ENCODE measurements around the gene TOPAZ1. TPM values are rescaled to one million over a fixed set of nuclear protein-coding genes. Genes with fewer than 3 reads are reported as not detected.

TOPAZ1 gene
- total and polyA plus RNA-seq, 9 of the 15 experiments (the other 6 are each of a cell fraction or from before 2014, with no cell fraction given): 0.01 TPM; not detected in 8

GRCh38 chr3:44235604-44236484 lies 5.8 kb upstream of the TOPAZ1 start (continued):
- no peak for TF ChIP-seq ZBTB5 (IDR thresholded peaks at IDR 0.05)
- peak; percentile 60 to 66 for TF ChIP-seq RAD21 (CRISPR knock-in tag; conservative IDR thresholded peaks at IDR 0.05 in 1 of 2, IDR thresholded peaks at IDR 0.05 in 1 of 2)
- no peak for TF ChIP-seq RBM17 (IDR thresholded peaks at IDR 0.05; ENCODE audit: borderline replicate concordance, low read depth, low read length)
- TF ChIP-seq VEZF1 (CRISPR knock-in tag; IDR thresholded peaks at IDR 0.05): no peak
- TF ChIP-seq CEBPG (CRISPR knock-in tag; IDR thresholded peaks at IDR 0.05): peak; percentile 27; the same call in 1 of the 2 replicates
- peak; percentile 39 to 78 for TF ChIP-seq CEBPG (tag; conservative IDR thresholded peaks at IDR 0.05 in 1 of 2, IDR thresholded peaks at IDR 0.05 in 1 of 2)
- no peak for TF ChIP-seq HNRNPL (IDR thresholded peaks at IDR 0.05; ENCODE audit: low read depth, low read length)
- TF ChIP-seq HMG20A (CRISPR knock-in tag; conservative IDR thresholded peaks at IDR 0.05): 0 out of 2 replicates have a peak, but pooled peaks have one; percentile 37
- TF ChIP-seq SP1 (CRISPR knock-in tag; IDR thresholded peaks at IDR 0.05): no peak
- TF ChIP-seq NR2C2 (CRISPR knock-in tag; IDR thresholded peaks at IDR 0.05): no peak
- TF ChIP-seq NR2C2 (tag; IDR thresholded peaks at IDR 0.05): 0 out of 2 replicates have a peak, but pooled peaks have one; percentile 27
- 0 out of 2 replicates have a peak, but pooled peaks have one; percentile 10 for TF ChIP-seq DDX20 (tag; IDR thresholded peaks at IDR 0.05; ENCODE audit: low read depth)
- TF ChIP-seq MECOM (CRISPR knock-in tag; IDR thresholded peaks at IDR 0.05): no peak
- TF ChIP-seq TEAD1 (CRISPR knock-in tag; IDR thresholded peaks at IDR 0.05): peak in 1 of 2 experiments; percentile 58; a peak in 1 of 4 replicates
- no peak for TF ChIP-seq FOXP4 (CRISPR knock-in tag; IDR thresholded peaks at IDR 0.05; ENCODE audit: borderline replicate concordance)
- TF ChIP-seq RHOXF2B (CRISPR knock-in tag; conservative IDR thresholded peaks at IDR 0.05): no peak
- no peak for TF ChIP-seq KLF10 (CRISPR knock-in tag; IDR thresholded peaks at IDR 0.05)
- peak; percentile 11; the same call in 1 of the 2 replicates for TF ChIP-seq MYC (IDR thresholded peaks at IDR 0.05; ENCODE audit: low read depth, low read length)
- no peak for TF ChIP-seq MYC (CRISPR knock-in tag; IDR thresholded peaks at IDR 0.05; ENCODE audit: borderline replicate concordance, low read depth)
- no peak for TF ChIP-seq NCOR1 (IDR thresholded peaks at IDR 0.05)
- TF ChIP-seq BACH1 (tag; IDR thresholded peaks at IDR 0.05): peak; percentile 54; the same call in 1 of the 2 replicates
- TF ChIP-seq BRD4 (IDR thresholded peaks at IDR 0.05): 0 out of 2 replicates have a peak, but pooled peaks have one; percentile 51

Measured in K562 (cell line).